Thoracic aorta (tissue), 2 donors: ENCODE data around the gene DUSP23. TPM values are rescaled to one million over a fixed set of nuclear protein-coding genes. Genes with fewer than 3 reads are reported as not detected.

Source experiments
- ATAC-seq: fragments of 150-250 bp; one replicate; pipeline ENCODE4 v1.8.0; 2017; ENCODE audit warnings: low read depth; ENCODE audit not compliant: insufficient number of reproducible peaks, low FRiP score
- DNase-seq: peaks from one replicate; pipeline ENCODE4 v3.0.0-alpha.2; 2020; ENCODE audit warnings: low spot score
- H3K27ac ChIP-seq, 2 donors: fragments of 200-600 bp; sonication (generic); 1 replicate in 1 of 2; 2 replicates in 1 of 2; pipeline ENCODE4 v1.5.1; 2016; ENCODE audit warnings: mild to moderate bottlenecking in 2 of 2, moderate library complexity in 2 of 2
- H3K27me3 ChIP-seq: fragments of 200-600 bp; sonication (generic); replicated peaks from 2 replicates; pipeline ENCODE4 v1.6.0; 2016; ENCODE audit warnings: mild to moderate bottlenecking; ENCODE audit not compliant: insufficient read depth
- H3K36me3 ChIP-seq: fragments of 200-600 bp; sonication (generic); one replicate; pipeline ENCODE4 v1.5.1; 2016
- H3K4me1 ChIP-seq, 2 donors: fragments of 200-600 bp; sonication (generic); 1 replicate in 1 of 2; 2 replicates in 1 of 2; pipeline versions ENCODE4 v1.5.1 to v1.6.0; 2016; ENCODE audit warnings: low read depth in 2 of 2, mild to moderate bottlenecking in 1 of 2; ENCODE audit not compliant: control insufficient read depth in 1 of 2
- H3K4me3 ChIP-seq: fragments of 200-600 bp; sonication (generic); 2 replicates; pipeline ENCODE4 v1.5.1; 2016; ENCODE audit warnings: mild to moderate bottlenecking
- H3K9me3 ChIP-seq: fragments of 200-600 bp; sonication (generic); 2 replicates; pipeline ENCODE4 v1.5.1; 2016
- total RNA-seq, 2 donors: library from RNA; depleted of rRNA; stranded (reverse); fragments of >200 nt; gene quantifications; one replicate each; pipeline versions ENCODE4 v1.1.0 to v1.2.3, GENCODE V29; 2016
- TF ChIP-seq, protein P1 (sequence below): fragments of 200-600 bp; sonication (generic); IDR thresholded peaks from one replicate; pipeline ENCODE4 v1.5.1; 2019; ENCODE audit warnings: antibody characterized with exemption

Gene DUSP23
- total RNA-seq, 2 donors from 2014 or later, result 48.6 to 111 TPM

- TF ChIP-seq, protein P1, sequence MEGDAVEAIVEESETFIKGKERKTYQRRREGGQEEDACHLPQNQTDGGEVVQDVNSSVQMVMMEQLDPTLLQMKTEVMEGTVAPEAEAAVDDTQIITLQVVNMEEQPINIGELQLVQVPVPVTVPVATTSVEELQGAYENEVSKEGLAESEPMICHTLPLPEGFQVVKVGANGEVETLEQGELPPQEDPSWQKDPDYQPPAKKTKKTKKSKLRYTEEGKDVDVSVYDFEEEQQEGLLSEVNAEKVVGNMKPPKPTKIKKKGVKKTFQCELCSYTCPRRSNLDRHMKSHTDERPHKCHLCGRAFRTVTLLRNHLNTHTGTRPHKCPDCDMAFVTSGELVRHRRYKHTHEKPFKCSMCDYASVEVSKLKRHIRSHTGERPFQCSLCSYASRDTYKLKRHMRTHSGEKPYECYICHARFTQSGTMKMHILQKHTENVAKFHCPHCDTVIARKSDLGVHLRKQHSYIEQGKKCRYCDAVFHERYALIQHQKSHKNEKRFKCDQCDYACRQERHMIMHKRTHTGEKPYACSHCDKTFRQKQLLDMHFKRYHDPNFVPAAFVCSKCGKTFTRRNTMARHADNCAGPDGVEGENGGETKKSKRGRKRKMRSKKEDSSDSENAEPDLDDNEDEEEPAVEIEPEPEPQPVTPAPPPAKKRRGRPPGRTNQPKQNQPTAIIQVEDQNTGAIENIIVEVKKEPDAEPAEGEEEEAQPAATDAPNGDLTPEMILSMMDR, result no peak
- ATAC-seq, result no peak
- no peak overlapping the region for H3K27ac ChIP-seq
- no peaks in the 10 kb centered on the region for H3K9me3 ChIP-seq
- DNase-seq, result no peak
- H3K4me1 ChIP-seq, result no peaks in the 10 kb centered on the region
- no peak overlapping the region for H3K4me3 ChIP-seq
- no peaks in the 10 kb centered on the region for H3K27me3 ChIP-seq
- no peaks in the 10 kb centered on the region for H3K36me3 ChIP-seq
Observed at GRCh38 chr1:159815926-159816325, 35.2 kb downstream of the DUSP23 start.

DNA sequence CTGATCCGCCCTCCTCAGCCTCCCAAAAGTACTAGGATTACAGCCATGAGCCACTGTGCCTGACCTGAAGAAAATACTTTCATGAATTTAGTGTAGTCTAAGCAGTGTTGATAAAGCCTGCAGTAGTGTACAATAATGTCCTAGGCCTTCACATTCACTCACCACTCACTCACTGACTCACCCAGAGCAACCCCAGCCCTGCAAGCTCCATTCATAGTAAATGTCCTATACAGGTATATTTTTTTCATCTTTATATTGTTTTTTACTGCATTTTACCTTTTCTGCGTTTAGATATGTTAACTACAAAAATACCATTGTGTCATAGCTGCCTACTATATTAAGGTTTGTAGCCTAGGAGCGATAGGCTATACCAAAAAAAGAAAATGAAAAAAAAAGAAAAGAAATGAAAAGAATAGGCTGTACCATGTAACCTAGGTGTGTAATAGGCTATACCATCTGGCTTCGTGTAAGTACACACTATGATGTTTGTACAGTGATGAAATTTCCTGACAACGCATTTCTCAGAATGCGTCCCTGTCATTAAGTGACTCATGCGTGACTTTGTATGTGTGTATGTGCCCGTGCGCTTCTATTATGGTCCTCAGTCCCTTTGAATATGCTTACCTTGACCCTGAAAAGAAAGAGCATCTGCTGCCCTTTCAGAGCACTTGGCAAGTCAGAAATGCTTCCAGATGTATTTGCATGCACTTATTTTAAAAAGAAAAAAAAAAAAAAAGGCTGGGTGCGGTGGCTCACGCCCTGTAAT, 36.7 kb downstream of the DUSP23 start:
- ATAC-seq (no peak), DNase-seq (no peak)
- Histone ChIP-seq H3K9me3 (no peaks in the 10 kb centered on the region), H3K4me1 (no peaks in the 10 kb centered on the region), H3K36me3 (no peaks in the 10 kb centered on the region), H3K4me3 (no peak overlapping the region), H3K27ac (no peak overlapping the region), H3K27me3 (no peaks in the 10 kb centered on the region)
- TF ChIP-seq, protein P1, result no peak

GRCh38 chr1:159821171-159821867, 40.6 kb downstream of the DUSP23 start:
- Histone ChIP-seq H3K4me1 (no peaks in the 10 kb centered on the region), H3K4me3 (no peak overlapping the region), H3K9me3 (no peaks in the 10 kb centered on the region), H3K36me3 (no peaks in the 10 kb centered on the region), H3K27ac (no peak overlapping the region), H3K27me3 (no peaks in the 10 kb centered on the region)
- no peak for DNase-seq
- no peak for ATAC-seq
- TF ChIP-seq, protein P1, result no peak

DNA sequence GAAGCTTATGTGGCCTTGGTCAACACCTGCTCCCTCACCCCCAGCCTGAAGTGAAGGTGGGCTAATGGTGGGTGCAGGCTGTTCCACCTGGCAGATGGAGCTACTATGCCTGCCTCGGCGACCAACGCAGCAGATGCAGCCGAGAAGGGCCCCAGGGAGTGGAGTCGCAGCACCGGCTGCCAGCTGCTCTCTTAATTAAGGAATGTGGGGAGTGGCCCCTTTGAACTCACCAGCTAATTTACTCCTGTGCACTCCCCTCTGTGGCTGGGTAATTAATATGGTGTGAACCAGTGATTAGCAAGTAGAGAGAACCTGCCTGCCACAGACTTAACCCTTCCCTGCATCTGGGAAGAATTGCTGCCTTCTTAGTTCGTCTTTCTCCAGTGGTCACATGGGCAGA, 42.6 kb downstream of the DUSP23 start:
- H3K36me3 ChIP-seq, result no peaks in the 10 kb centered on the region
- no peaks in the 10 kb centered on the region for H3K27me3 ChIP-seq
- no peak overlapping the region for H3K4me3 ChIP-seq
- no peak overlapping the region for H3K27ac ChIP-seq
- TF ChIP-seq, protein P1, result no peak
- H3K9me3 ChIP-seq, result no peaks in the 10 kb centered on the region
- DNase-seq (no peak), ATAC-seq (no peak)
- H3K4me1 ChIP-seq, result no peaks in the 10 kb centered on the region

GRCh38 chr1:159825564-159825963, 44.8 kb downstream of the DUSP23 start:
- Histone ChIP-seq H3K4me1 (peaks cover 3 to 10% of the 10 kb centered on the region in 2 donors), H3K9me3 (no peaks in the 10 kb centered on the region), H3K27me3 (no peaks in the 10 kb centered on the region), H3K36me3 (no peaks in the 10 kb centered on the region), H3K4me3 (no peak overlapping the region), H3K27ac (no peak overlapping the region)
- no peak for ATAC-seq
- TF ChIP-seq, protein P1, result no peak
- DNase-seq, result no peak
